Thoracic aorta (tissue), 2 donors: ENCODE results near the gene FANCI. TPM values are rescaled to one million over a fixed set of nuclear protein-coding genes. Genes with fewer than 3 reads are reported as not detected.

ENCODE experiments used
- ATAC-seq: fragments of 150-250 bp; one replicate; pipeline ENCODE4 v1.8.0; 2017; ENCODE audit warnings: low read depth; ENCODE audit not compliant: insufficient number of reproducible peaks, low FRiP score
- DNase-seq: peaks from one replicate; pipeline ENCODE4 v3.0.0-alpha.2; 2020; ENCODE audit warnings: low spot score
- H3K27ac ChIP-seq, 2 donors: fragments of 200-600 bp; sonication (generic); 1 replicate in 1 of 2; 2 replicates in 1 of 2; pipeline ENCODE4 v1.5.1; 2016; ENCODE audit warnings: mild to moderate bottlenecking in 2 of 2, moderate library complexity in 2 of 2
- H3K27me3 ChIP-seq: fragments of 200-600 bp; sonication (generic); replicated peaks from 2 replicates; pipeline ENCODE4 v1.6.0; 2016; ENCODE audit warnings: mild to moderate bottlenecking; ENCODE audit not compliant: insufficient read depth
- H3K36me3 ChIP-seq: fragments of 200-600 bp; sonication (generic); one replicate; pipeline ENCODE4 v1.5.1; 2016
- H3K4me1 ChIP-seq, 2 donors: fragments of 200-600 bp; sonication (generic); 1 replicate in 1 of 2; 2 replicates in 1 of 2; pipeline versions ENCODE4 v1.5.1 to v1.6.0; 2016; ENCODE audit warnings: low read depth in 2 of 2, mild to moderate bottlenecking in 1 of 2; ENCODE audit not compliant: control insufficient read depth in 1 of 2
- H3K4me3 ChIP-seq: fragments of 200-600 bp; sonication (generic); 2 replicates; pipeline ENCODE4 v1.5.1; 2016; ENCODE audit warnings: mild to moderate bottlenecking
- H3K9me3 ChIP-seq: fragments of 200-600 bp; sonication (generic); 2 replicates; pipeline ENCODE4 v1.5.1; 2016
- CTCF ChIP-seq: fragments of 200-600 bp; sonication (generic); IDR thresholded peaks from one replicate; pipeline ENCODE4 v1.5.1; 2019; ENCODE audit warnings: antibody characterized with exemption
- total RNA-seq, 2 donors: library from RNA; depleted of rRNA; stranded (reverse); fragments of >200 nt; gene quantifications; one replicate each; pipeline versions ENCODE4 v1.1.0 to v1.2.3, GENCODE V29; 2016

Gene FANCI
- 10 to 100 TPM in 1 of 2 donors, 1 to 10 TPM in 1; 3.0 to 16.2 TPM for total RNA-seq

- H3K27ac ChIP-seq = peak within 1 kb of the TSS in 1 of 2 donors; percentile 52
- peak; percentile 94 for ATAC-seq
- no peak for TF ChIP-seq CTCF
Measured at GRCh38 chr15:89243691-89244573, at the start of gene FANCI. Gene FANCI, plus strand, starts transcription at chr15:89243979. Its CDS starts 3,669 bp downstream, at chr15:89247648.

DNA sequence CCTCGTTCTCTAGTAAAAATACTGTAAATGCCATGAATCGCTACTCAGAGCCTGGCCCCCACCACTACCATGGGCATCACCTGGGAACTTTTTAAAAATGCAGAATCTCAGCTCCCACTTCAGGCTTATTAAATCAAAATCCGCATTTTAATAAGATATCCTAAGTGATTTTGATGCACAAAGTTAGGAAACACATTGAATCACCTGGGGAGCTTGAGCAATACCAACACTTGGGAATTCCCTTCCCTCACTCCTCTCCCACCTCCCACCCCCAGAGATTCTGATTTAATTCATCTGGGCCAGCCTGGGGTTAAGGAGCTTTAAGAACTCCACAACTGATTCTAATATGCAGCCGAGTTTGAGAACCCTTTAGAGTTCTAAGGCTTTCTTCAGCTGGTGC lies 49.2 kb upstream of the FANCI start:
- no peak for TF ChIP-seq CTCF
- no peak overlapping the region for H3K4me3 ChIP-seq
- peak overlapping the region; percentile 37 to 73 for H3K27ac ChIP-seq
- no peak for DNase-seq
- H3K36me3 ChIP-seq = peaks cover 63% of the 10 kb centered on the region
- peaks cover 4 to 21% of the 10 kb centered on the region in 2 donors for H3K4me1 ChIP-seq
- no peaks in the 10 kb centered on the region for H3K27me3 ChIP-seq
- H3K9me3 ChIP-seq = no peaks in the 10 kb centered on the region
- ATAC-seq = no peak

More at GRCh38 chr15:89243691-89244573, at the start of gene FANCI:
- Histone ChIP-seq H3K9me3 (no peaks in the 10 kb centered on the region), H3K36me3 (no peaks in the 10 kb centered on the region), H3K27me3 (no peaks in the 10 kb centered on the region), H3K4me3 (peak within 1 kb of the TSS; percentile 93), H3K4me1 (peaks cover 6 to 16% of the 10 kb centered on the region in 2 donors)
- DNase-seq = peak; percentile 89

DNA sequence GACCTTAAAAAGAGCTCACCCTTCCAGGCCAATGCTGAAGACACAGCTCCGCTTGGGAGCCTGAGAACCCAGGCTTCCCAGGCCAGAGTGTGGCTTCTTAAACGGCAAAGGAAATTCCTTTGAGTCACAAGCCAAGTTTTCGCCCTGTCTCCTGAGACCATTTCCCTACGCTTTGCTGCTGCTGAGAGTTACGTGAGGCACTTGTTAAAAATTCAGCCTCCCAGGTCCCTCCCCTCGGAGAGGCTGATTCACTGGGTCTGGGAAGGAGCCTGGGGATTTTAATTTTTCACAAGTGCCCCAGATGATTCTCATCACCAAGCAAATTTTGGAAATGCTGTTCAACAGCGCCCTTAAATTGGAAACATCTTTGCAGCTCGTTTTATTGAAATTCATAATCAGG lies 47.9 kb upstream of the FANCI start:
- H3K4me1 ChIP-seq = peaks cover 4 to 21% of the 10 kb centered on the region in 2 donors
- H3K27me3 ChIP-seq = no peaks in the 10 kb centered on the region
- H3K36me3 ChIP-seq = peaks cover 57% of the 10 kb centered on the region
- TF ChIP-seq CTCF = no peak
- peak; percentile 50 for ATAC-seq
- no peak for DNase-seq
- H3K27ac ChIP-seq = peak overlapping the region; percentile 37 to 73
- H3K9me3 ChIP-seq = no peaks in the 10 kb centered on the region
- no peak overlapping the region for H3K4me3 ChIP-seq

DNA sequence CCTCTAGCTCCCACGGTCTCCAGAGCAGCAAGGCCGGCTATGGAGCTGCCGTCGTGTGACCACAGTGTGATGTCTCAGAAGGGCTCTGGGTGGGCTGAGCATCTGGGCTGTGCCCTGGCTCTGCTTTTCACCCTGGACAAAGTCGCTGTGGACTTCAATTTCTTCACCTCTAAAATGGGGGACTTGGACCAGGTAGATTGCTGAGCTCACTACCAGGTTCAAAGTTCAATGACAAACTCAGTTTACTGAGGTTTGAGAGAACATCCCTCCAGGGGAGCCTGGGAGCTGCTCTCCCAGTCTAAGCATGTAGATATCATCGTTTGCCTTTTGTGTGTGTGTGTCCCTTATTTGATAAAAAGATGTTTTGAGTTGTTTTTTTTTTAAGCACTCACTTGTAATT lies 47.5 kb upstream of the FANCI start:
- peaks cover 4 to 21% of the 10 kb centered on the region in 2 donors for H3K4me1 ChIP-seq
- peak overlapping the region; percentile 10 to 73 for H3K27ac ChIP-seq
- no peak overlapping the region for H3K4me3 ChIP-seq
- H3K27me3 ChIP-seq = no peaks in the 10 kb centered on the region
- DNase-seq (no peak), ATAC-seq (no peak)
- H3K36me3 ChIP-seq = peaks cover 57% of the 10 kb centered on the region
- TF ChIP-seq CTCF = no peak
- no peaks in the 10 kb centered on the region for H3K9me3 ChIP-seq

- DNase-seq (no peak), ATAC-seq (no peak)
- Histone ChIP-seq H3K36me3 (peaks cover 53% of the 10 kb centered on the region), H3K4me1 (peaks cover 4 to 21% of the 10 kb centered on the region in 2 donors), H3K9me3 (no peaks in the 10 kb centered on the region), H3K4me3 (no peak overlapping the region), H3K27ac (peak overlapping the region; percentile 45 to 73), H3K27me3 (no peaks in the 10 kb centered on the region)
- no peak for TF ChIP-seq CTCF
Measured at GRCh38 chr15:89196994-89197393, 46.8 kb upstream of the FANCI start.
